ENCODE results near the gene ANKFY1. TPM values are rescaled to one million over a fixed set of nuclear protein-coding genes. Genes with fewer than 3 reads are reported as not detected.

The ANKFY1 gene
- total and polyA plus RNA-seq, 9 of the 15 experiments (the other 6 are each of a cell fraction or from before 2014, with no cell fraction given), result 4.3 to 25.6 (median 12.2) TPM

GRCh38 chr17:4206962-4207361 lies 56.8 kb downstream of the ANKFY1 start (continued):
- TF ChIP-seq CBX3 (IDR thresholded peaks at IDR 0.05; ENCODE audit: borderline replicate concordance in 1 of 2, low read length in 2 of 2), result no peak
- TF ChIP-seq ZNF699 (CRISPR knock-in tag; IDR thresholded peaks at IDR 0.05; ENCODE audit: insufficient replicate concordance), result no peak
- no peak for TF ChIP-seq PHB2 (IDR thresholded peaks at IDR 0.05; ENCODE audit: low read depth)
- TF ChIP-seq ZNF232 (CRISPR knock-in tag; IDR thresholded peaks at IDR 0.05), result no peak
- no peak for TF ChIP-seq RFX1 (IDR thresholded peaks at IDR 0.05)
- TF ChIP-seq USF2 (CRISPR knock-in tag; IDR thresholded peaks at IDR 0.05), result no peak
- no peak for TF ChIP-seq GABPB2 (CRISPR knock-in tag; conservative IDR thresholded peaks at IDR 0.05)
- no peak for TF ChIP-seq HOXB6 (CRISPR knock-in tag; IDR thresholded peaks at IDR 0.05; ENCODE audit: borderline replicate concordance)
- peak; percentile 98 for TF ChIP-seq ZBTB1 (CRISPR knock-in tag; IDR thresholded peaks at IDR 0.05; ENCODE audit: borderline replicate concordance, low read depth)
- peak; percentile 44; the same call in 1 of the 2 replicates for TF ChIP-seq SMAD4 (CRISPR knock-in tag; conservative IDR thresholded peaks at IDR 0.05)
- TF ChIP-seq RCOR1 (IDR thresholded peaks at IDR 0.05; ENCODE audit: borderline replicate concordance in 1 of 2, low read depth in 2 of 2, low read length in 2 of 2), result peak in 1 of 2 experiments; percentile 86; a peak in 2 of 4 replicates
- no peak for TF ChIP-seq ZNF24 (IDR thresholded peaks at IDR 0.05)
- no peak for TF ChIP-seq ETV1 (tag; conservative IDR thresholded peaks at IDR 0.05; ENCODE audit: low read depth)
- no peak for TF ChIP-seq ATF6 (CRISPR knock-in tag; IDR thresholded peaks at IDR 0.05)
- no peak for TF ChIP-seq TAF9B (IDR thresholded peaks at IDR 0.05; ENCODE audit: partially characterized antibody)
- no peak for TF ChIP-seq L3MBTL2 (IDR thresholded peaks at IDR 0.05)
- peak; percentile 20 for TF ChIP-seq MEIS2 (IDR thresholded peaks at IDR 0.05; ENCODE audit: partially characterized antibody)
- no peak for TF ChIP-seq ARID1B (IDR thresholded peaks at IDR 0.05)
- TF ChIP-seq SREBF2 (CRISPR knock-in tag; IDR thresholded peaks at IDR 0.05), result no peak
- TF ChIP-seq CGGBP1 (CRISPR knock-in tag; IDR thresholded peaks at IDR 0.05), result no peak
- TF ChIP-seq ZC3H11A (IDR thresholded peaks at IDR 0.05; ENCODE audit: low read depth, low read length), result no peak
- TF ChIP-seq MNT (conservative IDR thresholded peaks at IDR 0.05), result no peak
- no peak for TF ChIP-seq ZNF224 (CRISPR knock-in tag; IDR thresholded peaks at IDR 0.05)
- no peak for TF ChIP-seq FOXJ2 (tag; IDR thresholded peaks at IDR 0.05)
- no peak for TF ChIP-seq PKNOX1 (IDR thresholded peaks at IDR 0.05)
- no peak for TF ChIP-seq FUS (optimal IDR thresholded peaks at IDR 0.05; ENCODE audit: low read depth, low read length)
- TF ChIP-seq CBFA2T3 (IDR thresholded peaks at IDR 0.05), result peak; percentile 21; the same call in 1 of the 2 replicates

All from K562 (cell line).